Measurements from ENCODE around the gene GOLIM4. TPM values are rescaled to one million over a fixed set of nuclear protein-coding genes. Genes with fewer than 3 reads are reported as not detected.

Gene GOLIM4
- total RNA-seq, 1 donor from 2014 or later: 26.1 TPM

- H3K36me3 ChIP-seq (ENCODE audit: control insufficient read depth, insufficient read depth, low read length): no peaks in the 10 kb centered on the region
- FAIRE-seq (no peak), DNase-seq (ENCODE audit: low read depth) (no peak)
- no peak overlapping the region for H3K4me3 ChIP-seq (ENCODE audit: low read depth, low read length)
- TF ChIP-seq CTCF (IDR thresholded peaks at IDR 0.05; ENCODE audit: insufficient read depth, low read length, severe bottlenecking): no peak
- H3K27me3 ChIP-seq (ENCODE audit: control insufficient read depth, insufficient read depth, low read length): no peaks in the 10 kb centered on the region
These were observed 6.4 kb downstream of the GOLIM4 start for GRCh38 chr3:168089179-168089771.

GRCh38 chr3:168088106-168088720 lies 7.5 kb downstream of the GOLIM4 start:
- FAIRE-seq: no peak

DNA sequence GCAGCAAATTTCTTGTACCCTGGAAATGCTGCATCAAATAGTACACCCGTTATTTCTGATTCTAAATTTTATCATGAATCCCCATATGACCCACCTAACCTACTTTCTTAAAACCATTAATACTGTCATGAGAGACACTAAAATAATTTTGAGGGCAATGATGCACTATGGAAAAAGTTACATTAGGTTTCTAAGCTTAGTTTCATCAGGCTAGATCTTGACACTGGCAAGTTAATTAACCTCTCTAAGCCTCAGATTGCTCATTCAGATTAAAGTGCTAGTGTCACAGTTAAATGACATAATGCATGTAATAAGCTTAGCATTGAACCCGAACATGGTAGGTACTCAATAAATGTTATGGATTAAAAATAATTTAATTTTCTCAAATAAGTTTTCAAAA lies 8.2 kb downstream of the GOLIM4 start:
- Histone ChIP-seq H3K4me3 (ENCODE audit: low read depth, low read length) (no peak overlapping the region), H3K36me3 (ENCODE audit: control insufficient read depth, insufficient read depth, low read length) (no peaks in the 10 kb centered on the region), H3K27me3 (ENCODE audit: control insufficient read depth, insufficient read depth, low read length) (no peaks in the 10 kb centered on the region)
- DNase-seq (ENCODE audit: low read depth) (no peak), FAIRE-seq (no peak)
- TF ChIP-seq CTCF (IDR thresholded peaks at IDR 0.05; ENCODE audit: insufficient read depth, low read length, severe bottlenecking): no peak

More at GRCh38 chr3:168088106-168088720, 7.5 kb downstream of the GOLIM4 start:
- no peak for DNase-seq (ENCODE audit: low read depth)
- Histone ChIP-seq H3K4me3 (ENCODE audit: low read depth, low read length) (no peak overlapping the region), H3K36me3 (ENCODE audit: control insufficient read depth, insufficient read depth, low read length) (no peaks in the 10 kb centered on the region), H3K27me3 (ENCODE audit: control insufficient read depth, insufficient read depth, low read length) (no peaks in the 10 kb centered on the region)
- peak; percentile 34 for TF ChIP-seq CTCF (IDR thresholded peaks at IDR 0.05; ENCODE audit: insufficient read depth, low read length, severe bottlenecking)

- H3K27me3 ChIP-seq (ENCODE audit: control insufficient read depth, insufficient read depth, low read length): no peaks in the 10 kb centered on the region
- no peak for DNase-seq (ENCODE audit: low read depth)
- H3K36me3 ChIP-seq (ENCODE audit: control insufficient read depth, insufficient read depth, low read length): no peaks in the 10 kb centered on the region
- no peak for TF ChIP-seq CTCF (IDR thresholded peaks at IDR 0.05; ENCODE audit: insufficient read depth, low read length, severe bottlenecking)
- no peak overlapping the region for H3K4me3 ChIP-seq (ENCODE audit: low read depth, low read length)
- FAIRE-seq: no peak
These were observed 9.0 kb downstream of the GOLIM4 start for GRCh38 chr3:168086541-168087260.

- no peak for TF ChIP-seq CTCF (IDR thresholded peaks at IDR 0.05; ENCODE audit: insufficient read depth, low read length, severe bottlenecking)
- FAIRE-seq (no peak), DNase-seq (ENCODE audit: low read depth) (no peak)
- Histone ChIP-seq H3K4me3 (ENCODE audit: low read depth, low read length) (no peak overlapping the region), H3K27me3 (ENCODE audit: control insufficient read depth, insufficient read depth, low read length) (no peaks in the 10 kb centered on the region), H3K36me3 (ENCODE audit: control insufficient read depth, insufficient read depth, low read length) (no peaks in the 10 kb centered on the region)
These were observed 10.1 kb downstream of the GOLIM4 start for GRCh38 chr3:168085491-168086119.
